H9 (cell line): Measurements from ENCODE around the gene ASCC1. TPM values are rescaled to one million over a fixed set of nuclear protein-coding genes. Genes with fewer than 3 reads are reported as not detected.

ENCODE experiments used
- DNase-seq: peaks from one replicate; pipeline ENCODE4 v3.0.0-alpha.2; 2017
- H2AFZ ChIP-seq: one replicate; pipeline ENCODE4 v1.6.1; 2013; ENCODE audit warnings: mild to moderate bottlenecking, low read length, control low read depth, moderate library complexity
- H2AK5ac ChIP-seq: 2 replicates; pipeline ENCODE4 v1.6.1; 2013; ENCODE audit warnings: low read length, control low read depth, mixed read lengths; ENCODE audit not compliant: insufficient read length
- H2BK120ac ChIP-seq: one replicate; pipeline ENCODE4 v1.6.1; 2013; ENCODE audit warnings: low read depth, mild to moderate bottlenecking, low read length, control low read depth, inconsistent platforms; ENCODE audit not compliant: poor library complexity, severe bottlenecking
- H2BK12ac ChIP-seq: 2 replicates; pipeline ENCODE4 v1.6.1; 2013; ENCODE audit warnings: low read length, control low read depth, mixed read lengths, low read depth; ENCODE audit not compliant: insufficient read length
- H2BK15ac ChIP-seq: 2 replicates; pipeline ENCODE4 v1.6.1; 2013; ENCODE audit warnings: low read depth, low read length, control low read depth
- H2BK20ac ChIP-seq: one replicate; pipeline ENCODE4 v1.6.1; 2013; ENCODE audit warnings: low read depth, mild to moderate bottlenecking, low read length, control low read depth, inconsistent platforms; ENCODE audit not compliant: poor library complexity, severe bottlenecking
- H2BK5ac ChIP-seq: 2 replicates; pipeline ENCODE4 v1.6.1; 2013; ENCODE audit warnings: low read length, control low read depth, mixed read lengths; ENCODE audit not compliant: insufficient read length
- H3K14ac ChIP-seq: 2 replicates; pipeline ENCODE4 v1.6.1; 2013; ENCODE audit warnings: low read length, control low read depth; ENCODE audit not compliant: insufficient read depth
- H3K18ac ChIP-seq: 2 replicates; pipeline ENCODE4 v1.6.1; 2013; ENCODE audit warnings: low read depth, mild to moderate bottlenecking, mixed read lengths, low read length, control low read depth; ENCODE audit not compliant: insufficient read length
- H3K23ac ChIP-seq: 2 replicates; pipeline ENCODE4 v1.6.1; 2013; ENCODE audit warnings: low read length, control low read depth, mixed read lengths, low read depth; ENCODE audit not compliant: insufficient read length
- H3K23me2 ChIP-seq: 2 replicates; pipeline ENCODE4 v1.6.1; 2013; ENCODE audit warnings: low read depth, mild to moderate bottlenecking, mixed read lengths, low read length, control low read depth; ENCODE audit not compliant: insufficient read length, poor library complexity, severe bottlenecking
- H3K27ac ChIP-seq: 2 replicates; pipeline ENCODE4 v1.5.1; 2013; ENCODE audit warnings: low read length, control low read depth, mixed read lengths, low read depth; ENCODE audit not compliant: insufficient read length
- H3K27me3 ChIP-seq: 2 replicates; pipeline ENCODE4 v1.6.1; 2013; ENCODE audit warnings: low read length, control low read depth, inconsistent platforms; ENCODE audit not compliant: insufficient read depth
- H3K4ac ChIP-seq: 2 replicates; pipeline ENCODE4 v1.6.1; 2013; ENCODE audit warnings: low read depth, mild to moderate bottlenecking, control low read depth, inconsistent platforms, low read length, moderate library complexity
- H3K4me1 ChIP-seq: 2 replicates; pipeline ENCODE4 v1.6.1; 2013; ENCODE audit warnings: low read length, control low read depth, inconsistent platforms; ENCODE audit not compliant: insufficient read depth
- H3K4me2 ChIP-seq: 2 replicates; pipeline ENCODE4 v1.6.1; 2013; ENCODE audit warnings: low read length, control low read depth, mixed read lengths; ENCODE audit not compliant: insufficient read length, insufficient read depth
- H3K56ac ChIP-seq: 2 replicates; pipeline ENCODE4 v1.6.1; 2013; ENCODE audit warnings: low read depth, mild to moderate bottlenecking, mixed read lengths, low read length, control low read depth; ENCODE audit not compliant: insufficient read length
- H3K79me1 ChIP-seq: 2 replicates; pipeline ENCODE4 v1.6.1; 2013; ENCODE audit warnings: low read depth, mild to moderate bottlenecking, moderate library complexity, low read length, control low read depth, inconsistent platforms; ENCODE audit not compliant: insufficient read depth, poor library complexity, severe bottlenecking
- H3K79me2 ChIP-seq: 2 replicates; pipeline ENCODE4 v1.6.1; 2013; ENCODE audit warnings: low read length, control low read depth, inconsistent platforms; ENCODE audit not compliant: insufficient read depth
- H3K9ac ChIP-seq: 2 replicates; pipeline ENCODE4 v1.6.1; 2013; ENCODE audit warnings: low read length, control low read depth, mixed read lengths; ENCODE audit not compliant: insufficient read length; ENCODE audit errors: extremely low read depth
- H3K9me3 ChIP-seq: one replicate; pipeline ENCODE4 v1.6.1; 2013; ENCODE audit warnings: low read depth, low read length, inconsistent platforms; ENCODE audit not compliant: control insufficient read depth
- H3T11ph ChIP-seq: one replicate; pipeline ENCODE4 v1.6.1; 2013; ENCODE audit warnings: mild to moderate bottlenecking, low read length, control low read depth, inconsistent platforms
- H4K20me1 ChIP-seq: one replicate; pipeline ENCODE4 v1.6.1; 2013; ENCODE audit not compliant: control insufficient read depth, insufficient read length, insufficient read depth
- H4K5ac ChIP-seq: 2 replicates; pipeline ENCODE4 v1.6.1; 2013; ENCODE audit warnings: low read depth, mild to moderate bottlenecking, mixed read lengths, low read length, control low read depth; ENCODE audit not compliant: insufficient read length
- H4K8ac ChIP-seq: replicated peaks from 2 replicates; pipeline ENCODE4 v1.6.1; 2013; ENCODE audit warnings: low read length, control low read depth, mixed read lengths, low read depth; ENCODE audit not compliant: insufficient read length
- H4K91ac ChIP-seq: 2 replicates; pipeline ENCODE4 v1.6.1; 2013; ENCODE audit warnings: low read depth, mild to moderate bottlenecking, moderate library complexity, mixed read lengths, low read length, control low read depth; ENCODE audit not compliant: insufficient read length
- H3K27ac Mint-ChIP-seq, 3 experiments: 2 replicates in 2 of 3; 3 replicates in 1 of 3; pipeline ENCODE4 v1.8.0; 2020 to 2021; ENCODE audit warnings: mixed read lengths in 3 of 3, mild to moderate bottlenecking in 1 of 3, moderate library complexity in 1 of 3
- H3K27me3 Mint-ChIP-seq: 2 replicates; pipeline ENCODE4 v1.8.0; 2021; ENCODE audit warnings: low read depth, mild to moderate bottlenecking, moderate library complexity, mixed read lengths
- H3K36me3 Mint-ChIP-seq, 3 experiments: 2 replicates in 2 of 3; 3 replicates in 1 of 3; pipeline ENCODE4 v1.8.0; 2020 to 2021; ENCODE audit warnings: low read depth in 3 of 3, mixed read lengths in 3 of 3; ENCODE audit not compliant: insufficient read depth in 1 of 3
- H3K4me1 Mint-ChIP-seq, 2 experiments: 2 replicates each; pipeline ENCODE4 v1.8.0; 2020; ENCODE audit warnings: mixed read lengths in 2 of 2
- H3K4me3 Mint-ChIP-seq, 2 experiments: 2 replicates in 1 of 2; 3 replicates in 1 of 2; pipeline ENCODE4 v1.8.0; 2020 to 2021; ENCODE audit warnings: mild to moderate bottlenecking in 2 of 2, mixed read lengths in 2 of 2, moderate library complexity in 1 of 2
- H3K9me3 Mint-ChIP-seq, 2 experiments: 2 replicates in 1 of 2; 3 replicates in 1 of 2; pipeline ENCODE4 v1.8.0; 2020; ENCODE audit warnings: mild to moderate bottlenecking in 2 of 2, mixed read lengths in 2 of 2, moderate library complexity in 1 of 2
- CTCF ChIP-seq: fragments of 200-600 bp; sonication (generic); conservative IDR thresholded peaks from 3 replicates; pipeline ENCODE4 v1.8.0; 2021; ENCODE audit warnings: antibody characterized with exemption, mild to moderate bottlenecking
- WGBS: extraction: QIAGEN DNeasy Blood & Tissue Kit; methylation state at CpG from one replicate; pipeline ENCODE4 v1.1.7; 2013; ENCODE audit warnings: missing lambda C conversion rate, low lambda C conversion rate, mixed read lengths; ENCODE audit not compliant: insufficient read length; ENCODE audit errors: extremely low coverage; 5-methylcytosine and 5-hydroxymethylcytosine counted together
- total RNA-seq: library from RNA; stranded (reverse); gene quantifications from 2 replicates; pipeline ENCODE4 v1.2.1, GENCODE V29; 2021

ASCC1 gene
- total RNA-seq, 1 experiment from 2014 or later: 41.2 TPM

- Histone ChIP-seq H2AK5ac (no peak overlapping the region), H2BK120ac (no peak overlapping the region), H4K5ac (no peak overlapping the region), H4K20me1 (no peaks in the 10 kb centered on the region), H3K23ac (no peak overlapping the region), H3K23me2 (no peaks in the 10 kb centered on the region), H3K9ac (no peak overlapping the region), H3T11ph (no peak overlapping the region), H3K9me3 (no peaks in the 10 kb centered on the region), H3K18ac (no peak overlapping the region), H3K4me1 (no peaks in the 10 kb centered on the region), H3K14ac (no peak overlapping the region; the same call in 1 of the 2 replicates), H3K27me3 (no peaks in the 10 kb centered on the region), H2BK15ac (no peak overlapping the region), H3K4me2 (no peak overlapping the region), H2BK12ac (no peak overlapping the region), H2AFZ (no peak overlapping the region), H3K27ac (no peak overlapping the region), H3K4ac (no peak overlapping the region), H2BK5ac (no peak overlapping the region), H3K79me1 (no peaks in the 10 kb centered on the region), H2BK20ac (no peak overlapping the region), H4K91ac (no peak overlapping the region), H3K79me2 (no peaks in the 10 kb centered on the region), H3K56ac (no peak overlapping the region), H4K8ac (no peak overlapping the region)
- Mint-ChIP-seq H3K27ac (no peak overlapping the region), H3K4me3 (no peak overlapping the region), H3K9me3 (no peaks in the 10 kb centered on the region), H3K36me3 (no peaks in the 10 kb centered on the region), H3K27me3 (no peaks in the 10 kb centered on the region; the same call in none of the 2 replicates), H3K4me1 (peaks cover 6 to 20% of the 10 kb centered on the region in 2 experiments; a peak in 2 of 4 replicates)
- TF ChIP-seq CTCF: no peak
- DNase-seq: no peak
- WGBS: no CpG with 5 or more reads among the region's 5 CpGs
Observed at GRCh38 chr10:72072639-72073038, 143.4 kb downstream of the ASCC1 start.
